ENCODE results near the gene PSMB7.
"Not testable (repeated sequence)": the region's sequence is repeated elsewhere in the genome, so short reads cannot be mapped to it uniquely, and the experiment has no call there.

Gene PSMB7

DNA sequence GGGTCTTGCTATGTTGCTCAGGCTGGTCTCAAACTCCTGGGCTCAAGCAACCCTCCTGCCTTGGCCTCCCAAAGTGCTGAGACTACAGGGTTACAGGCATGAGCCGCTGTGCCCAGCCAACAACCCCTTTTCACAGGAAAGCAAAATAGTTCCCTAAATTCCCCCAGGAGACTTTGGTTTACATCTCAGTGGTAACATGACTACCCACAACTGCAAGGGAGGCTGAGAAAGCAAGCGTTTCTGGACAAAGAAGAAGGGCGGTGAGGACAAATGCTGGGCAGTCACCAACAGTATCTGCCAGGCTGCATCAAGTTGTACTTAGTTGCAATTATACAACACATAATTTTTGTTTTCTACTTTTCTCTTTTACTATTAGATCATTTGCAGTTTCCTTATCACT lies 27.6 kb upstream of the PSMB7 start:
- no peak for DNase-seq (ENCODE audit: low spot score)

DNA sequence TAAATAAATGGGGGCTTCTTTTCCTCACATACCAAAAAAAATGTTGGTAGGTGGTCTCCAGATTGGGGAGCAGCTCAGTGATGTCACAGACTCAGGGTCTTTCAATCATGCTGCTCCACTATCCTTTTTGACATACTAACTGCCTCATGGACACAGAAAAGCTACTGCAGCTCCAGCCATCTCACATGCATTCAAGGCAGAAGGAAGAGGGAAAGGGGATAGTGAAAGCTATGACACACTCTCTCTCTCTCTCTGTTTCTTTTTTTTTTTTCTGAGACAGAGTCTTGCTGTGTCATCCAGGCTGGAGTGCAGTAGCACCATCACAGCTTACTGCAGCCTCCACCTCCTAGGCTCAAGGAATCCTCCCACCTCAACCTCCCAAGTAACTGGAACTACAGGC lies 27.1 kb upstream of the PSMB7 start:
- no peak for DNase-seq (ENCODE audit: low spot score)

DNA sequence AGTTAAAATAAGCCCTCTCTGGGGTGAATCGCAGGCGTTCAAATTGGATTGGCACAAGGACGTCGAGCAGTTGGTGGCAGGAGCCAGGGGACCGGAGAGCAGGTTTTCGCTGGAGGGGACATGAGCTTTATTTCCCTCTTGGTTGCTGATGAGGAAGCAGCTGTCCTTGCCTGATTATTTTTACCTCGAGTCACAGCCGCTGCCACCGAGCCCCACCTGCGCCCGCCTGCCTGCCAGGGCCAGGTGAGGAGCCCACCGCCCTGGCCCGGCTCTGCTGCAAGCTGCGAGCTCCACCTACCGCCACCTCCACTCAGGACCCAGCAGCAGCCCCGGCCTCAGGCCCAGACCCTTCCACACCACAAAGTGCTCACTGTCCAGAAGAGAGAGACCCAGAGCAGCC lies 26.0 kb upstream of the PSMB7 start:
- no peak for DNase-seq (ENCODE audit: low spot score)

DNA sequence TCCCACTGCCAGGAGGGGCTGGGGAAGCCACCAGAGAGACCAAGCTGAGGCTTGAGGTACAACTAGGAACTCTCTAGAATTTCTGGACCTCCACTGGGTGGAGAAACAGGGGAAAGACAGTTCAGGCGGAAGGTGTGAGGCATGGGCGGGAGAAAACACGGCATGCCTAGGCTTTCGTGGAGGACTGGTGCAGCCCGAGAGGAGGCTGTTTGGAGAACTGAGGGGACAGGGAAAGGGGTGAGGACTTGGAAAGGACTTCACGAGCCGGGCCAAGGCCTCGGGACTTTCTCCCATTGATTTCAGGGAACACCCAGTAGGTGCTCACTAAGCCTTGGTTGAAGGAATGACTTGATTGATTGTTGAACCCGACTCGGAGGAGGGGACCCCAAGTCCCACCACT lies 25.5 kb upstream of the PSMB7 start:
- DNase-seq (ENCODE audit: low spot score): no peak

DNA sequence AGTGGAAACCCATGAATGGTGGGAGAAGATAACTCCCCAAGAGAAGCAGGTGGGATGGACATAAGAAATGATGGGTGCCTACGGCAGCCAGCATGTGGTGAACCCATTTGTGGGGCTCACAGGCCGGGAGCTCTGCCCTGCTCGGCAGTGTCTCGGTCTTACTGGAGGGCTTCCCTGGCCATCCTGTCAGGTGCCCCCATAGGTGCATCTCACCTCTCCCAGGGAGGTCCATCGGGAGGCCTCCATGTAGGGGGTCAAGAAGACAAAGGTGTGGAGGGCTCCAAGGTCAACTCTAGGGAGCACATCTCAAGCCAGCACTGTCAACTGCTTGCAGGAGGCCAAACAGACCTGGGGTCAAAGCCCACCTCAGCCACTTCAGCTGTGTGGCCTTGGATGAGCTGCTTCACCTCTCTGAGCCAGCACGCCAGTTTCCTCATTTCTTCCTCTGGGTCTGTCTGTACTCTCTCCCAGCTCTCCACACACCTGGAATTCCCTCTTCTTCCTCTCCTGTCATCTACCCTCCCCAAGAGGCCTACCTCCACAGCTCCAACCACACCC lies 24.5 kb upstream of the PSMB7 start:
- no peak for DNase-seq (ENCODE audit: low spot score)

DNA sequence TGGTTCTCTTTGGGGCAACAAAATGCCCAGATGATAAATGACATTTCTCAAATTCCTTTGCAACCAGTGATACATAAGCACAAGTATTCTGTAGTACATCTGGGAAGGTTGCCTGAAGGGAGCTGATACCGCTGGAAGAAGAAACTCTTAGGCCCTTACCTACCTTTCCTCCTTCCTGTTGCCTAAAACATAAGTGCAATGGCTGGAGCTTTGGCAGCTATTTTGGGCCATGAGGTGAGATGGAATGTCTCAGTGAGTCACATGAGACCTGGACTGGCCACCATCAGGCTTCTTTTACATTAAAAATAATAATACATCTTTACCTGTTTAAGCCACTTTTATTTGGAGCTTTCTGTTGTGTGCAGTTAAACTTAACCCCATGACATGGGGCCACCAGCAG lies 23.8 kb upstream of the PSMB7 start:
- DNase-seq (ENCODE audit: low spot score): no peak

DNA sequence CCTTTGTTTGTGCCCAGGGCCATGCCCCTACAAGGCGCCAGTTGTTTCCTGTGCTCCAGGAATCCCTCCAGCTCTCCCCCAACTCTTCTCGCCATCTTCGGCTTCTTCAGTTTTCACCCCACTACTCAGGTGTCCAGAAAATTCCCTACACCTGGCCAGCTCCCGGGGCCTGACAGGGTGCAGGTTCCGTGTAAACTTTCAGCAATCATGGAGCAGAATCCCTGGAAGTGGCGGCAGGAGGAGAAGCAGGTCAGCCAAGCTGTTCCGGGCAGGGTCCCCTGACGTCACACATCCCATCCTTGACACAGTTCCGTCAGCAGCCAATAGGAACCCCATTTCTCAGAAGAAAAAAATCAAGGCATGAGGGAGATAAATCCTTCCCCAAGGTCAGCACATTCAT lies 22.8 kb upstream of the PSMB7 start:
- no peak for DNase-seq (ENCODE audit: low spot score)

DNA sequence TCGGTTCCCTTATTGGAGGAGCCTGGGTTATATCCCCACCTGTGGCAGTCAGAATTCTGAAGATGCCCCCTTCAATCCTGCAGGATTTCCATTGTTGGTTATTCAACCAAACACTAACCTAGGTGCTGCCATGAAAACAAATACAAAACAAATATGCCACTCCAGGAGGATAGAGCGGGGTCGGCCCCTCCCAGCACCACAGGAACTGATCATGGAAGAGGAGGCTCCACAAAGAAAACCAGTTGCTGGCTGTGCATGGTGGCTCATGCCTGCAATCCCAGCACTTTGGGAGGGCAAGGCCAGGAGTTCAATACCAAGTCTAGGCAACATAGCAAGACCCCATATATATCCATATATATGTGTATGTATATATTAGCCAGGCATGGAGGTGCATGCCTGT lies 21.8 kb upstream of the PSMB7 start:
- DNase-seq (ENCODE audit: low spot score): no peak

DNA sequence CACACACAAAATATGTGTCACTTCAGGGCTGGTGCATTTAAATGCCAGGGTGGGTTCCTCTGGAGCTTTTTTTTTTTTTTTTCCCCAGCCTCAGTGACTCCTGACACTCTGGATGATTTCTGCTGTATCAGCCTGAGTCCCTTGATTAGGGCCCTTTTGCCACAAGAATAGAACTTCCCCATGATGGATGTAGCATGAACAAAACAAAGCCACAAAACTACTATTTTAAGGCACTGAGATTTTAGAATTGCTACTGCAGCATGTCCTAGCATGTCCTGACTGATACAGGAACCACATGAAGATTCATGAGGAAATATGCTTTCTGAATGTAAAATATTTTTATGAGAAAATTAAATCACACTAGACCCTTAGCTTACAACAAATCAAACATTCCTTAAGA lies 21.1 kb upstream of the PSMB7 start:
- no peak for DNase-seq (ENCODE audit: low spot score)

DNA sequence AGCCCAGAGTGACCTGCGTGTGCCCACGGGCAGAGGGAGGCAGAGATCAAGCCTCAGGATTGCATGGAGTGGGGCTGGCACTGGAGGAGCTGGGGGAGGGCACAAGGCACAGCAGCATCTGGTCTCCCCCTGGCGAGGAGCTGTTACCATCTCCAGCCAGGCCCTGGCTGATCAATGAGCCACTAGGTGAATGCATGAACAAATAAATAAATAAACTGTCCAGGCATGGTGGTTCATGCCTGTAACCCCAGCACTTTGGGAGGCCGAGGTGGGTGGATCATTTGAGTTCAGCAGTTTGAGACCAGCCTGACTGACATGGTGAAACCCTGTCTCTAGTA lies 14.3 kb upstream of the PSMB7 start:
- DNase-seq (ENCODE audit: low spot score): no peak

DNA sequence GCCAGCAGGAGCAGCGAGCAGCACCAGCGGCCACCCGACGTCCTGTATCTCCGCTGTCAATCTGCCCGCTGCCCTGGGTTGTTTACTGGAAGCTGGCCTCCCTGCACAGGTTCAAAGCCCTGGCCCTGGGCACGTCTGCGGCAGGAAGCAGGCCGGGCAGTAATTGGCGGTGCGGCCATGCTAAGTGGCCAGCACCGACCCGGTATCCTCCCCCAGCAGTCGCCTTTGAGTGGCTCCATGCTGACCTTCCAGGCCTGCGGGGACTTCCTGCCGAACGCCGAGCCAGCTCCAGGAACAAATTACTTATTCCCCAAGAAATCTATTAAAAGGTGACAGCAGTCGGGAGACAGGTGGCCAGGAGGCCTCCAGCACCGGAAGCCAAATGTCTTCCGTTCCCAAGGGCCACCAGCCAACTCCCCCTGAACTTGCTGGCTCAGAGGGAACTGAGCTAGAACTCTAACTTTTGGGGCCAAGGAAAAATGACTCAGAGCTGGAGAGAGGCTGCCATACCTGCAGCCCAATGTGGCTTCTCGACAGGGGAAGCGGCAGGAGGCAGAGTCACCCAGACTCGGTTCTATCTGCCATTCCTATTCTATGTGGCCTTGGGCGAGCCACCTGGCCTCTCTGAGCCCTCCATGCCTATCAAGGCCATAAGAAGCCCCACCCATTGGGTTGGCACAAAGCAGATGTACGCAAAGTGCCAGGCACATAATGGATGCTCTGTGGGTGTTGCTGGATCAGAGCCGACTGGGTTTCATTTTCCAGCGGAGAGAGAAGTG lies 13.7 kb upstream of the PSMB7 start:
- DNase-seq (ENCODE audit: low spot score): no peak

DNA sequence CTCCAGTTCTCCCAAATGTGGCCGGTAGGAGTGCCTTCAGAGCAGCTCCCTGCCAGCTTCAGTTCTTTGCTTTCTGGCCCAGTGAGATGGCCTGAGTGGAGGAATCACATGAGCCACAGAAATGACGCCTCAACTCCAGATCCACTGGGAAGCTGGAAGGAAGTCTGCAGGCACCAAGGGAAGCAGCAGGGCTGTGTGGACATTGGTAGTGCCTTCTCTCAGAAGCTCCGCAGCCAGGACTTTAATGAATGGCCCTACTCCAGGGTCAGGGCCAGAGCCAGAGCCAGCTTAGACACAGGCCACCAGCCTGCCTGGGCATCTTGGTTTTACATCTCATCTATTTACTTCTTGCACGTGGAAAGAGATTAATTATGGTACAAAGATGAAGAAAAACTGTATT lies 12.0 kb upstream of the PSMB7 start:
- no peak for DNase-seq (ENCODE audit: low spot score)

DNA sequence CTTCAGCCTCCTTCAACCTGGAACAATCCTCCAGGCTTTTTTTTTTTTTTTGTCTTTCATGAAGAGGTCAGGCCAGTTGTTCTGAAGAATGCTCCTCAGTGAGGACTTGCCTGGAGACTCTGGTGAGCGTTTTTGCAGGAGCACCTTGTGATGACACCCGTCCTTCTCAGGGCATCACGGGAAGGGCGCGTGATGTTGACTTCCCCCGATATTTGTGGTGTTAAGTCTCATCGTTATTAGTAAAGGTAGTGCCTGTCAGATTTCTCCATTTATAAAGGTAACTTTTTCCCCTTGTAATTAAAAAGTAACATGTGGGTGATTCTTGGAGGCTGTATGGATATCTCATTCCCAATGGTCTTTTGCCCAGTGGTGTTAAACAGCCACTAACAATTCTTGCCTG lies 11.1 kb upstream of the PSMB7 start:
- no peak for DNase-seq (ENCODE audit: low spot score)

DNA sequence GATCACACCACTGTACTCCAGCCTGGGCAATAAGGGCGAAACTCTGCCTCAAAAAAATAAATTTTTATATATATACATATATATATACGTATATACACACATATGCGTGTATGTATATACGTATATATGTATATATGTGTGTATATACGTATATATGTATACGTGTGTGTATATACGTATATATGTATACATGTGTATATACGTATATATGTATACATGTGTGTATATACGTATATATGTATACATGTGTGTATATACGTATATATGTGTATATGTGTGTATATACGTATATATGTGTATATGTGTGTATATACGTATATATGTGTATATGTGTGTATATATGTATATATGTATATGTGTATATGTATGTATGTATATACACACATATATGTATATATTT lies 10.5 kb upstream of the PSMB7 start:
- DNase-seq (ENCODE audit: low spot score): not testable (repeated sequence)

DNA sequence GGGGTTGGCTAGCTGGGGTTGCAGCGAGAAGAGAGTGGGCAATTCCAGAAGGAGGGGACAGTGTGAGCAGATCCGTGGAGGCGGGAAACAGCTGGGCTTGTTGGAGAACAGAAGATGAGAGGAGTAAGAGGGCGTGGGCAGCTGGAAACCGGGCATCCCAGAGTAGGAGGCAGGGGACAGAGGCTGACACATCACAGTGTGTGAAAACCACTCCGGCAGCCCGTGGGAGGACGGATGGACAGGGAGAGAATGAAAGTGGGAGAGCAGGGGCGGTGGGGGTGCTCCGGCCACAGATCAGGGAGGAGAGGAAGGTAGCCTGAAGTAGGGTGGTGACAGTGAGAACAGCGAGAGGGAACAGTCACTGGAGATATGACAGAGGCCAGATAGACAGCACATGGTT lies 8.3 kb upstream of the PSMB7 start:
- no peak for DNase-seq (ENCODE audit: low spot score)

DNA sequence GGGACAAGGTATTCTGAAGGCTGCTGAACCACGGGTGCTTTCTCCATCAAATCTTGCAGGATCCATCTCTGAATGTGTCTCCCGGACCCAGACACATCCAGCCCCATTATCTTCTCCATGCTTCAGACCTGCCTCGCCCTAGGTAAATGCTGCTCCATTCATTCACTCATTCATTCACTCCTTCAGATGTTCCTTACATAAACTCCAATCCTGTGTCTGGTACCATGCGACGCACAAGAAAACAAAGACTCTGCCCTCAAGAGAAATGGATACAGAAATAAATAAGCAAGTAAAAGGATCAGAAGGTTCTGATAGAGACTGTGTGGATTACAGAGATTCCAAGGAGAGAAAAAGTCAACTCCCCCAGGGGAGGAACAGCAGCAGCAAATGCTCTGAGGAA lies 7.9 kb upstream of the PSMB7 start:
- no peak for DNase-seq (ENCODE audit: low spot score)

DNA sequence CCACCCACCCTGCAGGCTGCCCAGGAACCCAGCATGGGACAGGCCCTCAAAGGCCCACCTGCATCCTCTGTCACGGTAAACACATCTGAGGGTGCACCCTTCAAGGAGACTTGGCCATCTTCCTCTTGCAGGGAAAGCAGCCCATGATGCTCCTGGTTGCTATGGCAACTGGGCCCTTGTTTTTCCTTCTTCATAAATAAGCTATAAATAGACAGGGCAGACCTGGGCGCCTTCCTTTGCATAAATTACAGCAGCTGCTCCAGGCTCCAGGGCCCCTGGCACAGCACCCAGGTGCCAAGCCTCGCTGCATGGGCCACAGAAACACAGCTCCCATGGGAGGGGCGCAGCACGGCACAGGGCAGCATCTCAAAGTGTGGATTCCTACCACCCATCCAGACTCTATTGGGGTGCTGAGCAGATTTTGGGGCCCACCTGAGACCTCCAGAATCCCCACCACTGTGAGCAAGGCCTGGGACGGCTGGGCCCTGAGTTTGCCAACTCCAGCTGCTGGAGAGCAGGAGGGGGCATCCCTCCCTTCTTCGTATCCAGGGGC lies 5.8 kb upstream of the PSMB7 start:
- DNase-seq (ENCODE audit: low spot score): no peak

DNA sequence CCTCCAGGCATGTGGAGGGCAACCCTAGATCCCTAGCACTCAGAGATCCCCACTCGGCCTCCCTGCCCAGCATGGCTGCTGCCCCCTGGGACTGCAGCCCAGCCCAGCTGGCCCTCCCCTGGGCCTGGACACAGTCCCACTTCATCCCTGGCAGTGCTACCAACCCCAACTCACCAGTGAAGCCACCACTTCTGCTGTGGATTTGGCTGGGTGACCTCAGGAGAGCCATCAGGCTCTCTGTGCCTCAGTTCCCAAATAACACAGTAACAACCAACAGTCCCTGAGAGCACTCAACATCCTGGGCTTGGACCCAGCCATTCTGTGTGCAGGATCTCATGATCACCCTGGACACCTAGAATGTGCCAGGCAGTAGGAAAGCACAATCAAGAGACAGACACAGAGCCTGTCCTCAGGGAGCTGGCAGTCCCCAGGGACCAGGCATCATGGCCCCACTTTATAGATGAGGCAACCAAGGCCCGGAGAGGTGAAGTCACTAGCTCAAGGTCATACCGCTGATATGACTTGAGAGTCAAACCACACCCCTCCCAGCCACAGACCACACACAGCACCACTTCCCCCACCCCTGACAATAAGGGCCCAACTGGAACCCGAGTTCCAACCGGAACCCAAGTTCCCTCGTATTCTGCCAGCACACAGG lies 4.7 kb upstream of the PSMB7 start:
- no peak for DNase-seq (ENCODE audit: low spot score)

DNA sequence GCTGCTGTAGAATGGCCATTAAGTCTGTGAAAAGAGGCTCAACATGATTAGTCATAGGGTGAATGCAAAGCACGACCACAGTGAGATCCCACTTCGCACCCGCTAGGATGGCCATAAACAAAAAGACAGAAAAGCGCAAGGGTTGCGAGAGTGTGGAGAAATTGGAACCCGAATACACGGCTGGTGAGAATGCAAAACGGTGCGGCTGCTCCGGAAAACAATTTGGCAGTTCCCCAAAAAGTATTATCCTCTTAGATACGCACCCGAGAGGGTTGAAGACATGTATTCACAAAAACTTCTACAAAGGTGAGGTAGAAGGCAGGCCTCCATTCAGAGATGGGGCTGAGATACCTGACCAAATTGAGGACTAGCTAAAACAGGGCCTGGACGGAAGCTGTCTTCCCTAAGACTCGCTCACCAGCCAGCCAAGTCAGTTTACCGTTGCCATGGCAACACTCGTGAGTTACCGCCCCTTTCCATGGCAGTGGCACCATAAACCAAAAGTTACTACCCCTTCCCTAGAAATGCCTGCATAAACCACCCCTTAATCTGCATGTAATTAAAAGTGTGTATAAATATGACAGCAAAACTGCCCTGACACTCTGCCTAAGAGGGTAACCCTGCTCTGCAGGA lies 726 bp upstream of the PSMB7 start:
- peak; percentile 61 for DNase-seq (ENCODE audit: low spot score)

DNA sequence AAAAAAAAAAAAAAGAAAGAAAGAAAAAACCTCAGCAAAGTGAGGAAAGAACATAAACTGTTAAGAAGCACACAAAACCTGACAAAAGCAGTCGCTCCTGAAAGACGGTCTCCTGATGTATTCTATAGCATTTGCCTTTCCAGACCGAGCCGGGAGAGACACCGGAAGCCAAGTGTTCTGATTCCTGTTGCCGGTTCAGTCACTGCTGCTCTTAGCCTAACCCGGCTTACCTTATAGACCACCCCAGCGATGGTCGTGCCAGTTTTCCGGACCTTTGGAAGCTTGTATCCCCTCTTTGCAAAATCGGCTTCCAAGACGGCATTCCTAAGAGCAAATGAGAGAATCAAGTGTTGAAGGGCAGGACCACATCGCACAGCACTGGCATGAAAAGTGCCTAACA lies 630 bp downstream of the PSMB7 start:
- DNase-seq (ENCODE audit: low spot score): no peak

DNA sequence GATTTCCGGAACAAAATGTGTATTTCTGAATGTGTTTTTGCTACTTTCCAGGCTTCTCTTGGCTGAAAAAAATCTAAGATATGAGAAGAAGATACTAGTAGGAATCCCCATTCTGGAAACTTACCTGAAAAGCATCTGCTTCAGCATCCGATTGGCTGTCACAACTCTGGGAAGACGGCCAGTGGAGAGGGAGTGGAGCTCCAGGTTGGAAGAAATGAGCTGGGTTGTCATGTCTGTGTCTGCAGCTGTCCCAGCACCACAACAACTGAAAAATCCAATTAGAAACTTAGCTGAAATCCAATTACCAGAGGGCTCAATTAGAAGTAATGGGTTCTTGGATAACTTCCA lies 3.0 kb downstream of the PSMB7 start:
- no peak for DNase-seq (ENCODE audit: low spot score)

DNA sequence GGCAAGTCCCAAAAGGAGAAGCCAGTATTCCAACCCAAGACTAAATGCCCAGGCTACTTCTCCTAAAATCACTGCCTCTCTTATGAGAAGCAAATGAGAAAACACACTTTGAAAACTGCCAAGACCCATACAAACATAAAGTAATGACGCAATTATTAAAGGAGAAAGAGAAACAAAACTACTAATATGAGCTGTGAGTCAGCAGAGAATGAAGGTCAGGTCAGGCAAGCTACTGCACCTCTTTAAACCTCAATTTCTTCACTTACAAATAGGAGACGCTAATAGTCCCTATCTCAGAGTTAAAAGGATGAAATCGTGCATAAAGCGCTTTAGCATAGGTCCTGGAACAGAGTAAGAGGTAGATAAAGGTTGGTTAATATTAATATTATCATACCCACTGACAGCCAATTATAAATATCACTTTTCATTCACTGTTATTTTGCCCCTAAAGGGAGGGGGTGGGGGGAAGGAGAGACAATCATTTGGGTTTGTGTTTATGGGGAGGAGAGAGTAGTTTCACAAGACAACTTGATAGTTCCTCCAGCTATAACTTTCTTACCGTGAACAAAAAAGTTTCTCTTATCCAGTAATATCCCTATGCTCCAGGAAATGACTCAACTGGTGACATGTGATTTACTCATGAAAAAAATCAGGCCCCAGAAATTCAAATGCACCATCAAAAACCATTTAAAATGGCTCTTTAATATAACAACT lies 3.6 kb downstream of the PSMB7 start:
- no peak for DNase-seq (ENCODE audit: low spot score)
